Left forelimb (tissue), 1 donor: ENCODE data around the gene RGS16.

ENCODE experiments used
- DNase-seq: peaks from one replicate; pipeline ENCODE4 v3.0.0-alpha.2; 2018; ENCODE audit warnings: low spot score

RGS16 gene

GRCh38 chr1:182608845-182609610, 4.8 kb upstream of the RGS16 start:
- no peak for DNase-seq

GRCh38 chr1:182608236-182608635, 4.0 kb upstream of the RGS16 start:
- DNase-seq, result no peak

GRCh38 chr1:182607566-182607965, 3.4 kb upstream of the RGS16 start:
- no peak for DNase-seq

DNA sequence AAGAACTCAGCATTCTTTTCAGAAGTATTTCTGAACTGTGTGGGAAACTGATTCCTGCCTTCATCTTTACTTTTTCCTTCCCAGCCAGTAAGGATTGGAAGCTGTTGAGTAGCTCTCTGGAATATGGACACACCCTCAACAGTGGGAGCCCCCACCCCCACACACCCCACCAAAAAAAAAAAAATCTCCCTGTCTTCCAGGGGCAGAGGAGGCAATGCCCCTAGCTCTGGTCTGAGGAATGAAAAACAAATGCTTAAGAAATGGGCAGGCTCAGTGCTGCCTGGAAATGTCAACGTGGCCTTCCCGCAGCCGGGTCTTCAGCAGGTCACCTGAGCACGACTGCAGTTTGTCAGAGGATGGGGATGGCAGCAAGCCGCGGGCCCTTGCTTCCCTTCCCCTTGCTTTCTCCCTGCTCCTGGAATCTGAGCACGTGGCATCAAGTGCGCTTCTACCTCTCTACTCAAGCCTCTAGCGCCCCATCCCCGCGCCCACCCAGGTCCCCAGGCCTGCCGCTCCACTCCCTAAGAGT, 479 bp downstream of the RGS16 start:
- no peak for DNase-seq

GRCh38 chr1:182602935-182603645, 1.1 kb downstream of the RGS16 start:
- no peak for DNase-seq

GRCh38 chr1:182601913-182602312, 2.3 kb downstream of the RGS16 start:
- DNase-seq, result no peak

DNA sequence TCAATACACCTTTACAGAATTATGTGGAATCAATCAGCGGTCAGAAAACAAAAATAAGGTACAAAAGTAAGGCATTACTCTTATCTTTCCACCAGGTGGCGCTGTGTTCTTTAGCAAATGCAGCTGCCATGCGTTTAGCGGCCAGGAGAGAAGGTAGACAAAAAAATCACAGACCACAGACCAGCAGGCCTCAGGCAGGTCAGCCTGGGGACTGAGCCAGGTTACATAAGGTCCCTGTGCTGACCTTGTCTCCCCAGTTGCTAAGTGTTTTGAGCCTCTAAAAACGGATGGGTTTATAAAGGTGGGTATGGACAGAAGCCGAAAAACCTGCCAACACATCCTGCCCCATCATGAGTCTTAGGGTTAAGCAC, 2.8 kb downstream of the RGS16 start:
- no peak for DNase-seq

DNA sequence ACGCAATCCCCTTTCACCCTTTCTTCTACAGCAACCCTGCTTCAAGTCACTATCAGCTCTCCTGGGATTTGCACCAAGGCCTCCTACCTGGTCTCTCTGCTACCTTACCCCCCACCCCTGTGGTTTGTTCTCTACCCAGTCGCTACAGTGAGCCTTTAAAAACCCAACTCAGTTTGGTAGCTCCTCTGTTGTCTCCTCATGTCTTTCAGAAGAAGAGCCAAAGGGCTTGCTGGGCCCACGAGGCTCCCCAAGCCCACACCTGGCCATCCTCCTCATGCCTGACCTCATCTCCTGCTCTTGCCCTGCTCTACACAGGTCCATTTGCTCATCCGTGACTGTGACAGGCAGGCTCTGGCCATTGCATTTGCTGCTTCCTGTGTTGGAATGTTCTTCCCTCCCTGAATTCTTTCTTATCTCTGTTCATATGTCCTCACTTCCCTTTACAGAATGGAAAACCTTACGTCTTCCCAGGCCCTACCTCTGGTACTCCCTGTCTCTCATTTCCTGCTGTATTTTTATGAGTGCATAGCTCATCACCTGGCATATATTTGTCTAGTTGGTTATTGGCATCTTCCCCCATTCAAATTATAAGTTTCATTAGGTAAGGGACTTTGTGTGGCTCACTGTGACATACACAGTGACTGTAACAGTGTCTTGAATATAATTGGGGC, 3.3 kb downstream of the RGS16 start:
- DNase-seq, result no peak

DNA sequence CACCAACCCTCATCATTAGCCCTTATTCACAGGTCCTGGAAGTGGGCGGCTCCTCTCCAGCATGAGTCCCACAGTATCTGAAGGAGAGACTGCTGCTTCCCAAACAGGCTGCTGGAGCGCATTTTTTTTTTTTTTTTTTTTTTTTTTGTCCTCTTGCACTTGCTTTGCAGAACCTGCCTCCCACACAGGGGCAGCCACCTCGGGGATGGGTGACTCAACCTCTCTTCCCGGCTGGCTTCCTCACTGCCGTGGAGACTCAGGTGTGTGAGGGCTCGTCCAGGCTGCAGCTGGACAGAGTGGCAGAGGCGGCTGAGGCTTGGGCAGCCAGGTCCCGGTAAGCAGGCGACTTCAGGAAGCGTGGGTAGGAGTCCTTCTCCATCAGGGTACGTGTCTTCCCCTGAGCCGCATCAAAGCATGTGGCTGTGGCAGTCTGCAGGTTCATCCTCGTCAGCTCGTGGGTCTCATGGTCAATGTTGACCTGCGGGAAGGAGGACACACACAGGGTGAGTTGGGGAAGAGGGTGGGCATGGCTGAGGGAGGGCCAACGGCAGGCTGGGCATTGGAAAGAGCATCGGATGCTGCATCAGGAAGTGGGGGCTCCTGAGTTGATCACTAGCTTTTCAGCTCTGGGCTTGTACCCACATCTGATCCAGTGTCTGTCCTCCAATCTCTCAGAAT, 4.0 kb downstream of the RGS16 start:
- DNase-seq, result no peak

DNA sequence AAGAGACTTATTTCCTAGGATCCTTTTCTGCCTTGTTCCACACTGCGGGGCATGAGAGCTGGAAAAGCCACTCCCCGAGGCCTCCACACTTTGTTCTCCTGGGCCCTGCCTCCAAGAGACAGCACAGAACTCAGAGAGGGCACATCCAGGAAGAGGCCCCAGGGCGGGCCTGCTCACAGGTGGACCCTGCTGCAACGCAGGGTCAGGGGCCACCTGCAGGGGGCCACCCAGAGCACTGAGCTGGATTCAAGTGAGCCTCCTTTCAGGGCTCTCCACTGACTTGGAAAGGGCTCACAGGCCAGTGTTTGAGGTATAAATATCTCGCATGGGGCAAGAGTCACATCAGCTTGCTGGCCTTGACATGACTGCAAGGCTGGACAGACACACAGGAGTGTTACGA, 4.8 kb downstream of the RGS16 start:
- no peak for DNase-seq

GRCh38 chr1:182598296-182598695, 5.9 kb downstream of the RGS16 start:
- DNase-seq, result no peak

- no peak for DNase-seq
Measured at GRCh38 chr1:182596934-182597333, 7.3 kb downstream of the RGS16 start.

- DNase-seq, result no peak
Measured at GRCh38 chr1:182595641-182596240, 8.4 kb downstream of the RGS16 start.

GRCh38 chr1:182589931-182590330, 14.3 kb downstream of the RGS16 start:
- DNase-seq, result no peak

DNA sequence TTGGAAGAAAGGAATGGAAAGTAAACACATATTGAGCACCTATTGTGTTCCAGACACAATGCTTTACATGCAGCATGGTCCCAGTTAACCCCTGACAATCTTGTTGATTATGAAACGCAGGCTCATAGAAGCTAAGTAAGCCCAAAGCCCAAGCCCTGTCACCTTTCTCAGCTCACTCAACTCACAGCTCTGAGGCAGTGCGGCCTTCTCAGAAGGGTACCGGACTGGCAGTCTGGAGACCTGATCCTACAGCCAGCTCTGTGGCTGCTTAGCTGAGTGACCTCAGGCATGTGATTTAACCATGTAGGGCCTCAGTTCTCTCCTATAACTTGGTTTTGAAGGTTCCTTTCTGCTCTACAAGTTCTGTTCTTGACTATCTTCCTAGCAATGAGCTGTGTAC, 14.7 kb downstream of the RGS16 start:
- DNase-seq, result no peak

GRCh38 chr1:182588500-182589396, 15.4 kb downstream of the RGS16 start, which contains the start of gene RNASEL:
RNASEL (minus strand) TSS chr1:182589256; CDS start chr1:182586806, 2,450 bp downstream.
- no peak for DNase-seq

GRCh38 chr1:182587666-182588499, 16.3 kb downstream of the RGS16 start:
- no peak for DNase-seq

DNA sequence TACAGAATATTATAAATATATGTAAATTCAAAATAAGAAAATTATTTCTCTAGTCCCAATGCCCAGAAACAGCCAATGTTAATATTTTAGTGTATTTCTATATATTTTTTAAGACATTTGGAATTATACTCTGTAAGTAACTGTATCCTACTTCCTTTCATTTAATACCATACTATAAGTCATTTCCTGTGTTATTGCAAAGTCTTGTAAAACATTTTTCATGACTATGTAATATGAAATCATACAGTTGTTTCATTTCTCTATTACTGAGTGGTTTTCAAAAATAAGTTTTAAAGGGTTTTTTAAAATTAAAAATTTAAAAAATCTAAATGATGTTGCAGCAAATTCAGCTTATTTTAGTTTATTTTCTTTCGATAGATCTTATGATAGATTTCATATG, 17.1 kb downstream of the RGS16 start:
- no peak for DNase-seq

- no peak for DNase-seq
Measured at GRCh38 chr1:182586380-182586779, 17.8 kb downstream of the RGS16 start.

DNA sequence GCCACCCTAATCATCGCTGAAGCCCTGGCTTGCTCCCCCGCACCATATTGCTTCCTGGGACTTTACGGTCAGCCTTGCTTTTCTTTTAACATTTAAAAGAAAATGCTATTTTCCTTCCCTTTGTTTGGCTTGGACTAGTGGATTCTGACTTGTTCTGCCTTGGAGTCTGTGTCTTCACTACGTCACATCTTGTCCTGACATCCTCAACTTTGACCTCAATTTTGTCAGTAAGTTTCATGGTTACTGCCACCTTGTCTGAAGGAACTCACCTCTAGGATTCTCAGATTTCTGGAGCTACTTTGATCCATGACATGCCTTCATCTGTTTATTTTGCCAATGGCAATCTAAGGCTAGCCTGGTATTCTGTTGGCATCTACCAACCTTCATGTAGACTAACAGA, 19.4 kb downstream of the RGS16 start:
- DNase-seq, result no peak
